Kidney capillary endothelial cell (primary cell): Measurements from ENCODE around the gene OR52I2.

Experiments used
- DNase-seq: peaks from one replicate; pipeline ENCODE4 v3.0.0-alpha.2; 2018; ENCODE audit warnings: low spot score

The OR52I2 gene

GRCh38 chr11:4607781-4608666 lies 26.5 kb downstream of the OR52I2 start, which contains the start of gene TRIM68:
Gene TRIM68, minus strand, starts transcription at chr11:4608231. Its CDS starts 2,727 bp downstream, at chr11:4605504.
- peak; percentile 89 for DNase-seq

DNA sequence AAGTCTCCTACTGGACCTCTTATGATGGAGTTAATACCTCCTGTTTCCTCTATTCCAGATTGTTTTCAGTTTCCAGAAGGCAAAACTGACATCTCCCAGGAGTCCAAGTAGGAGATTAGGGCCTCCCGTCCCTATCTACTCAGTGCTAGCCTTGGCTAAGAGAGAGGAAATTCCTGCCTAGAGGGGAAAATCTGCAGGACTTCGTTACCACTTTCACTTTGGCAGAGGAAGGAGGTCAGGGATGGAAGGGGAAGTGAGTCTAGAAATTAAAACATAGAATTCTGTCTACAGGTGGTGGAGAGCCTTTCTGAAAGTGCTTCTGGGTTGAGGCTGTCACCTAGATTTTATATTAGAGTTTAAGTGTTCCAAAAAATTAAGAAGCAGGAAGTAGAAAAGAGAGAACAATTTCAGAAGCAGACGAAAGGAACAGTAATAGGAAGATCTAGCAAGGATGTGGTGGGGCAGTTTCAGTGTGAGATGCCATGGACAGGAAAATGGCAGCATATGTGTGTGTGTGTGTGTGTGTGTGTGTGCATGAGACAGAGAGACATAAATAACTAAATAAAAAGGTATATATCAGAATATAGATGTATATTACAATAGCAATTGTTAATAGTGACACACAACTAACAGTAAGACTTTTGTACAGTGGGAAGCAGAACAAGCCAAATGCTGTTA lies 28.9 kb downstream of the OR52I2 start:
- DNase-seq, result no peak

DNA sequence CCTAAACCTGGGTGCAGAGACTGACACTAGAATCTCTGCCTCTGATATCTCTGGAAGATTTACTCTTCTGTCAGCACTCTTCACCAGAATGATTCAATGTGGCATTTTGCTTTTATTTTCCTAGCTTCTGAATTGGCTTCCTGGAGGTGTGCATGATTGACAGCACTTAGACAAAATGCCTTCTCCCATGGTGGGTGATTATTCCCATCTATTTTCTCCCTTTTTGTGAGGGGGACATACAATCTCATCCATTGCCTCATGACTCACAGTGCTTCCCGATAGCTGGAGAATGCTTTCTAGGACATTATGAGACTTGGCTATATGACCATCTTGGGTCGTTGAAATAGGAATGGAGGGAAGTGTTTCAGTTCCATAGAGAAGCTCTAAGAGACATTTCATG lies 30.4 kb downstream of the OR52I2 start:
- DNase-seq, result no peak

- DNase-seq, result no peak
These were observed 34.4 kb downstream of the OR52I2 start for GRCh38 chr11:4615856-4616444.

DNA sequence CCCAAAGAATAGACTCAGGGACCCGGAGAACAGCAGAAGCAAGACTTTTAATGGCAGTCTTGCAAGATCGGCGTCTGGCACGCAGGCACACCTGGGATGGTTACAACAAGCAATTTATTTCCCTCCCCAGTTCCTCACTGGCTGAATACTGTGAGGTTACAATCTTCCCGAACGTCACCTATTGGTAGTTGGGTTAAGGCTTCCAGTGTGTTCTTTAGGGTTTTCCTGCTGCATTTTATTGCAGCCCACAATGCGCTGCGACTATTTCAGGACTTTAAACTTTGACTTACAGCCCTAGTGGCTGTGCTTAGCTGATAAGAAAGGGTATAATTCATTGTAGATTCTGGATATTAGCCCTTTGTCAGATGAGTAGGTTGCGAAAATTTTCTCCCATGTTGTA lies 38.0 kb downstream of the OR52I2 start:
- DNase-seq, result no peak

GRCh38 chr11:4626207-4627099 lies 44.9 kb downstream of the OR52I2 start:
- peak; percentile 51 for DNase-seq

- no peak for DNase-seq
These were observed 54.6 kb downstream of the OR52I2 start for GRCh38 chr11:4636136-4636535.

DNA sequence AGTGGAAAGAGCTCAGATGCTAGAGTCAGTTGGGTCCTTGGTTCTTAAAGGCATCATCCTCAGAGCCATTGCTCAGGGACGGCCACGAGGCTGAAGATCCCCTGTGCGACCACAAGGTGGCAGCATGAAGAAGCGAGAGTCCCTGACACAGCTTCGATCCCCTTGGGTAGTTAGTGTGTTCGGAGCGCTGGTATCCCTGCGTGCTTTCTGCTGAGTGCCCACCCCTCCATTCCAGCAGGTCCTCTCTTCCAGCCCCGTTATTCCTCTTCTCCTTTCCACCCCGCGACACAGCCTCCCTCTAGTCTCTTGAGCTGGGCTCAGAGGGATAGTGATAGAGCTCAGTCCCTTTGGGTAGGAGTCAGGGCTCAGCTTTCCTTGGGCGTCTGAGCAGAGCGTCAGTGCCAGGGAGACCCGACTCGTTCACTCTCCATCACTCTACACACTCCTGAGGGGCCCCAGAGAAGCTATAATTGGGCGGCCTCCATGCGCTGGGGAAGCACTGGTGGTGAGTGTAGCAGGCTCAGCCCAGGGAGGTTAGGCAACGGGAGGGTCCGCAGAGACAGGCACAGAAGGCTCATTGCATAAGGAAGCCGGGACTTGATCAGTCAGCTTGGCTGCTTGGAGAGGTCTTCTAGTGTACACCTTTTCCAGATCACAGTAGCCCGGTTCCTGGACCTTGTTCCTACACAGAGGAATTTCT lies 55.6 kb downstream of the OR52I2 start, which contains the start of gene OR51D1:
OR51D1 (plus strand) TSS at position 516 of the 700 bp plus-strand sequence. CDS start 2,314 bp downstream, outside the sequence.
- peak; percentile 47 for DNase-seq

GRCh38 chr11:4637662-4638047 lies 56.1 kb downstream of the OR52I2 start:
- no peak for DNase-seq

- no peak for DNase-seq
These were observed 58.4 kb downstream of the OR52I2 start for GRCh38 chr11:4639931-4640330.

DNA sequence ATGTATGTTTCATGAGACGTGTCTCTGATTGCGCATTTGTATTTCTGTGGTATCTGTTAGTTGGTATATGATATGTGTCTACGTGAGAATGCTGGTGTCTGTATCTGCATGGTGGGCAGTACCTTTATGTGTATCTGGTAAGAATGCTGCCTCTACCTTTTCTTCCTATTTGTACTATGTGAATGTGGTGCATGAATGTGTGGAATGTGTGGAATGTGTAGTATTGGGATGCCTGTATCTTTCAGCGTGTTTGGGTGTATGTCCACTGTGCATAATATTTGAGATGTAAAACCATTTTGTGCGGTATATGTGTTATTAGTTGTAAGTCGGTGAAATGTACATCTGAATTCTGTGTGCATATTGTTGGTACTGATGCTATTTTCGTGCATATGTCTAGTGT lies 60.0 kb downstream of the OR52I2 start:
- DNase-seq, result no peak

GRCh38 chr11:4642043-4642442 lies 60.5 kb downstream of the OR52I2 start:
- DNase-seq, result no peak
